ENCODE data around the gene TOPBP1.
"Not testable (repeated sequence)": the region's sequence is repeated elsewhere in the genome, so short reads cannot be mapped to it uniquely, and the experiment has no call there.

Gene TOPBP1

GRCh38 chr3:133692759-133693158, 31.0 kb upstream of the TOPBP1 start:
- no peak overlapping the region for H3K4me3 Mint-ChIP-seq
- no peaks in the 10 kb centered on the region for H3K27me3 Mint-ChIP-seq (ENCODE audit: low read depth)
- peaks cover 2% of the 10 kb centered on the region for H3K9me3 Mint-ChIP-seq
- no peaks in the 10 kb centered on the region for H3K4me1 Mint-ChIP-seq (ENCODE audit: low read depth)
- H3K36me3 Mint-ChIP-seq (ENCODE audit: low read depth): no peaks in the 10 kb centered on the region
- H3K27ac Mint-ChIP-seq: no peak overlapping the region

GRCh38 chr3:133691273-133692107, 29.7 kb upstream of the TOPBP1 start:
- no peak overlapping the region for H3K27ac Mint-ChIP-seq
- no peaks in the 10 kb centered on the region for H3K36me3 Mint-ChIP-seq (ENCODE audit: low read depth)
- H3K4me1 Mint-ChIP-seq (ENCODE audit: low read depth): no peaks in the 10 kb centered on the region
- H3K4me3 Mint-ChIP-seq: no peak overlapping the region
- H3K27me3 Mint-ChIP-seq (ENCODE audit: low read depth): no peaks in the 10 kb centered on the region
- no peaks in the 10 kb centered on the region for H3K9me3 Mint-ChIP-seq

- not testable (repeated sequence) for H3K4me1 Mint-ChIP-seq (ENCODE audit: low read depth); H3K36me3 Mint-ChIP-seq (ENCODE audit: low read depth); H3K4me3 Mint-ChIP-seq; H3K27ac Mint-ChIP-seq; H3K9me3 Mint-ChIP-seq
- H3K27me3 Mint-ChIP-seq (ENCODE audit: low read depth): peaks cover 59% of the 10 kb centered on the region
Observed at GRCh38 chr3:133677993-133678392, 16.3 kb upstream of the TOPBP1 start.

GRCh38 chr3:133676336-133677118, 14.8 kb upstream of the TOPBP1 start:
- Mint-ChIP-seq H3K27me3 (ENCODE audit: low read depth) (peaks cover 66% of the 10 kb centered on the region), H3K4me3 (no peak overlapping the region), H3K27ac (no peak overlapping the region), H3K36me3 (ENCODE audit: low read depth) (no peaks in the 10 kb centered on the region), H3K4me1 (ENCODE audit: low read depth) (peaks cover 2% of the 10 kb centered on the region), H3K9me3 (peaks cover 3% of the 10 kb centered on the region)

GRCh38 chr3:133675631-133676335, 14.0 kb upstream of the TOPBP1 start:
- H3K36me3 Mint-ChIP-seq (ENCODE audit: low read depth): no peaks in the 10 kb centered on the region
- H3K9me3 Mint-ChIP-seq: peaks cover 3% of the 10 kb centered on the region
- no peak overlapping the region for H3K4me3 Mint-ChIP-seq
- H3K4me1 Mint-ChIP-seq (ENCODE audit: low read depth): peaks cover 2% of the 10 kb centered on the region
- H3K27ac Mint-ChIP-seq: no peak overlapping the region
- H3K27me3 Mint-ChIP-seq (ENCODE audit: low read depth): peaks cover 72% of the 10 kb centered on the region

- Mint-ChIP-seq H3K9me3 (peaks cover 3% of the 10 kb centered on the region), H3K4me3 (no peak overlapping the region), H3K27ac (no peak overlapping the region), H3K27me3 (ENCODE audit: low read depth) (peaks cover 75% of the 10 kb centered on the region), H3K36me3 (ENCODE audit: low read depth) (no peaks in the 10 kb centered on the region), H3K4me1 (ENCODE audit: low read depth) (peaks cover 2% of the 10 kb centered on the region)
Observed at GRCh38 chr3:133674290-133674919, 12.7 kb upstream of the TOPBP1 start.

- Mint-ChIP-seq H3K4me3 (no peak overlapping the region), H3K36me3 (ENCODE audit: low read depth) (no peaks in the 10 kb centered on the region), H3K4me1 (ENCODE audit: low read depth) (peaks cover 2% of the 10 kb centered on the region), H3K27ac (no peak overlapping the region), H3K27me3 (ENCODE audit: low read depth) (peaks cover 75% of the 10 kb centered on the region), H3K9me3 (peaks cover 3% of the 10 kb centered on the region)
Observed at GRCh38 chr3:133673746-133674145, 12.0 kb upstream of the TOPBP1 start.

GRCh38 chr3:133672461-133672860, 10.7 kb upstream of the TOPBP1 start:
- H3K27me3 Mint-ChIP-seq (ENCODE audit: low read depth): peaks cover 67% of the 10 kb centered on the region

GRCh38 chr3:133670525-133670995, 8.8 kb upstream of the TOPBP1 start:
- H3K4me3 Mint-ChIP-seq: no peak overlapping the region
- no peaks in the 10 kb centered on the region for H3K9me3 Mint-ChIP-seq
- peaks cover 2% of the 10 kb centered on the region for H3K4me1 Mint-ChIP-seq (ENCODE audit: low read depth)
- peaks cover 49% of the 10 kb centered on the region for H3K27me3 Mint-ChIP-seq (ENCODE audit: low read depth)
- H3K36me3 Mint-ChIP-seq (ENCODE audit: low read depth): no peaks in the 10 kb centered on the region
- H3K27ac Mint-ChIP-seq: no peak overlapping the region

More at GRCh38 chr3:133672461-133672860, 10.7 kb upstream of the TOPBP1 start:
- Mint-ChIP-seq H3K9me3 (no peaks in the 10 kb centered on the region), H3K27ac (no peak overlapping the region), H3K36me3 (ENCODE audit: low read depth) (no peaks in the 10 kb centered on the region), H3K4me1 (ENCODE audit: low read depth) (peaks cover 2% of the 10 kb centered on the region), H3K4me3 (no peak overlapping the region)

GRCh38 chr3:133669949-133670524, 8.3 kb upstream of the TOPBP1 start:
- Mint-ChIP-seq H3K36me3 (ENCODE audit: low read depth) (no peaks in the 10 kb centered on the region), H3K27ac (no peak overlapping the region), H3K9me3 (no peaks in the 10 kb centered on the region), H3K27me3 (ENCODE audit: low read depth) (peaks cover 44% of the 10 kb centered on the region), H3K4me3 (no peak overlapping the region), H3K4me1 (ENCODE audit: low read depth) (peaks cover 2% of the 10 kb centered on the region)

GRCh38 chr3:133667118-133667517, 5.4 kb upstream of the TOPBP1 start:
- Mint-ChIP-seq H3K4me3 (no peak overlapping the region), H3K36me3 (ENCODE audit: low read depth) (no peaks in the 10 kb centered on the region), H3K4me1 (ENCODE audit: low read depth) (peaks cover 14% of the 10 kb centered on the region), H3K27me3 (ENCODE audit: low read depth) (peaks cover 14% of the 10 kb centered on the region), H3K9me3 (no peaks in the 10 kb centered on the region), H3K27ac (no peak overlapping the region)

- H3K9me3 Mint-ChIP-seq; H3K4me3 Mint-ChIP-seq; H3K36me3 Mint-ChIP-seq (ENCODE audit: low read depth); H3K27me3 Mint-ChIP-seq (ENCODE audit: low read depth); H3K27ac Mint-ChIP-seq: not testable (repeated sequence)
- peaks cover 17% of the 10 kb centered on the region for H3K4me1 Mint-ChIP-seq (ENCODE audit: low read depth)
Observed at GRCh38 chr3:133665188-133665587, 3.4 kb upstream of the TOPBP1 start.

GRCh38 chr3:133663569-133664313, 2.0 kb upstream of the TOPBP1 start:
- peaks cover 6% of the 10 kb centered on the region for H3K36me3 Mint-ChIP-seq (ENCODE audit: low read depth)
- H3K27me3 Mint-ChIP-seq (ENCODE audit: low read depth): no peaks in the 10 kb centered on the region
- no peaks in the 10 kb centered on the region for H3K9me3 Mint-ChIP-seq
- H3K4me1 Mint-ChIP-seq (ENCODE audit: low read depth): peaks cover 30% of the 10 kb centered on the region
- peak overlapping the region; percentile 60 for H3K4me3 Mint-ChIP-seq
- H3K27ac Mint-ChIP-seq: peak overlapping the region; percentile 51

All from T-helper 1 cell treated with Interleukin-12 subunit alpha and Interleukin-12 subunit beta and Interleukin-4 antibody, amounts not matched to agents 30 μg/mL and 1 μg/mL, for 36 hours (primary cell).